Stomach (tissue), 9 donors: ENCODE results near the gene RAB4B. TPM values are rescaled to one million over a fixed set of nuclear protein-coding genes. Genes with fewer than 3 reads are reported as not detected.
"Not testable (repeated sequence)": the region's sequence is repeated elsewhere in the genome, so short reads cannot be mapped to it uniquely, and the experiment has no call there.

Experiments
- DNase-seq, 2 donors: peaks; one replicate each; pipeline versions ENCODE4 v3.0.0 to v3.0.0-alpha.2; 2013 to 2019
- H3K27ac ChIP-seq, 5 donors: fragments of 200-600 bp in 4 of 5; sonication (generic) in 4 of 5; one replicate each; pipeline ENCODE4 v1.5.1; 2013 to 2019; ENCODE audit warnings: mild to moderate bottlenecking in 1 of 5, moderate library complexity in 1 of 5
- H3K27me3 ChIP-seq, 3 donors: fragments of 200-600 bp; sonication (generic); one replicate each; pipeline ENCODE4 v1.5.1; 2017 to 2019; ENCODE audit warnings: mixed run types in 1 of 3
- H3K36me3 ChIP-seq, 4 donors: fragments of 200-600 bp; sonication (generic); 1 replicate in 3 of 4; 2 replicates in 1 of 4; pipeline ENCODE4 v1.5.1; 2016 to 2019
- H3K4me1 ChIP-seq, 4 donors: fragments of 200-600 bp; sonication (generic); one replicate each; pipeline ENCODE4 v1.5.1; 2016 to 2019
- H3K4me3 ChIP-seq, 4 donors: fragments of 200-600 bp; sonication (generic) in 3 of 4; one replicate each; pipeline ENCODE4 v1.5.1; 2016 to 2019; ENCODE audit warnings: mild to moderate bottlenecking in 1 of 4
- H3K9me3 ChIP-seq, 4 donors: fragments of 200-600 bp; sonication (generic); one replicate each; pipeline ENCODE4 v1.5.1; 2016 to 2019
- EP300 ChIP-seq: sonication (generic); formaldehyde crosslinking; IDR thresholded peaks from one replicate; pipeline ENCODE4 v1.6.1; 2017; ENCODE audit warnings: antibody characterized with exemption
- POLR2A ChIP-seq, 4 donors: fragments of 450-650 bp; IDR thresholded peaks; one replicate each; pipeline ENCODE4 v1.6.1; 2016; ENCODE audit warnings: antibody characterized with exemption in 4 of 4, control low read depth in 2 of 4, mild to moderate bottlenecking in 1 of 4, moderate library complexity in 1 of 4
- POLR2AphosphoS5 ChIP-seq, 3 donors: sonication (generic); formaldehyde crosslinking; IDR thresholded peaks; one replicate each; pipeline ENCODE4 v1.6.1; 2016; ENCODE audit warnings: antibody characterized with exemption in 3 of 3
- WGBS, 5 donors: extraction: QIAGEN DNeasy Blood & Tissue Kit in 3 of 5; methylation state at CpG; one replicate each; pipeline versions ENCODE4 v1.1.5 to v1.1.7; 2013 to 2018; 5-methylcytosine and 5-hydroxymethylcytosine counted together
- intact Hi-C: fragments of 100-400 bp; cut with DNase I; formaldehyde crosslinking; loops from one replicate; pipeline ENCODE4 v1.15.1; 2023; ENCODE audit warnings: low total_unique reads
- polyA plus RNA-seq, 3 donors: library from polyadenylated mRNA; stranded (reverse); fragments of 200-250 nt; gene quantifications; one replicate each; pipeline ENCODE4 v1.2.3, GENCODE V29; 2013
- total RNA-seq, 5 donors: library from RNA; depleted of rRNA; stranded (reverse); fragments of >200 nt; gene quantifications; one replicate each; pipeline versions ENCODE4 v1.1.0 to v1.2.3, GENCODE V29; 2014 to 2016
- TF ChIP-seq, protein P1 (sequence below), 7 experiments: fragments of 450-650 bp in 4 of 7; fragments of 200-600 bp in 3 of 7; sonication (generic) in 3 of 7; IDR thresholded peaks; one replicate each; pipeline ENCODE4 v1.5.1; 2016 to 2019; ENCODE audit warnings: antibody characterized with exemption in 7 of 7, control low read depth in 2 of 7, mild to moderate bottlenecking in 1 of 7
- donor health status: healthy with polysubstance abuse.
- donor health status: Bipolar disorder and iron deficiency.
- donor health status: healthy.

The RAB4B gene
- total and polyA plus RNA-seq, 8 donors, result 10.3 to 53.7 (median 39.2) TPM; not detected in 1

DNA sequence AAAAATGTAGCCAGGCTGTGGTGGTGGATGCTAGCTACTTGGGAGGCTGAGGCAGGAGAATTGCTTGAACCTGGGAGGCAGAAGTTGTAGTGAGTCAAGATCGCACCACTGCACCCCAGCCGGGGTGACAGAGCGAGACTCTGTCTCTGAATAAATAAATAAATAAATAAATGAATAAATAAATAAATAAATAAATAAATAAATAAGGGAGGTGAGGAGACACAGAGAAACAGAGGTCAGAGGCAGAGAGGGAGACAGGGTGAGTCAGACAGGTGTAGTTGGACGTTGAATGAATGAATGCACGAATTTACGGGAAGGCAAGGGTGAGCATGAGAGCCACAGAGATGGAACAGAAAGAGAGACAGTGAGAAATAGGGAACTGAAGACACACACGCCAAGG lies 3.1 kb downstream of the RAB4B start:
- Histone ChIP-seq H3K27me3 (no peaks in the 10 kb centered on the region), H3K36me3 (peaks cover 4 to 48% (median 27%) of the 10 kb centered on the region in 4 donors), H3K9me3 (no peaks in the 10 kb centered on the region), H3K4me1 (peaks cover 13 to 23% (median 19%) of the 10 kb centered on the region in 4 donors), H3K27ac (no peak overlapping the region), H3K4me3 (no peak overlapping the region)
- TF ChIP-seq, protein P1, sequence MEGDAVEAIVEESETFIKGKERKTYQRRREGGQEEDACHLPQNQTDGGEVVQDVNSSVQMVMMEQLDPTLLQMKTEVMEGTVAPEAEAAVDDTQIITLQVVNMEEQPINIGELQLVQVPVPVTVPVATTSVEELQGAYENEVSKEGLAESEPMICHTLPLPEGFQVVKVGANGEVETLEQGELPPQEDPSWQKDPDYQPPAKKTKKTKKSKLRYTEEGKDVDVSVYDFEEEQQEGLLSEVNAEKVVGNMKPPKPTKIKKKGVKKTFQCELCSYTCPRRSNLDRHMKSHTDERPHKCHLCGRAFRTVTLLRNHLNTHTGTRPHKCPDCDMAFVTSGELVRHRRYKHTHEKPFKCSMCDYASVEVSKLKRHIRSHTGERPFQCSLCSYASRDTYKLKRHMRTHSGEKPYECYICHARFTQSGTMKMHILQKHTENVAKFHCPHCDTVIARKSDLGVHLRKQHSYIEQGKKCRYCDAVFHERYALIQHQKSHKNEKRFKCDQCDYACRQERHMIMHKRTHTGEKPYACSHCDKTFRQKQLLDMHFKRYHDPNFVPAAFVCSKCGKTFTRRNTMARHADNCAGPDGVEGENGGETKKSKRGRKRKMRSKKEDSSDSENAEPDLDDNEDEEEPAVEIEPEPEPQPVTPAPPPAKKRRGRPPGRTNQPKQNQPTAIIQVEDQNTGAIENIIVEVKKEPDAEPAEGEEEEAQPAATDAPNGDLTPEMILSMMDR (IDR thresholded peaks at IDR 0.05), result no peak
- TF ChIP-seq POLR2A (IDR thresholded peaks at IDR 0.05), result no peak
- no peak for DNase-seq
- 93 to 99% (median 95%) methylated on average over 7 of the region's 7 CpGs for WGBS, 5 donors
- intact Hi-C loops, result no loop called here

DNA sequence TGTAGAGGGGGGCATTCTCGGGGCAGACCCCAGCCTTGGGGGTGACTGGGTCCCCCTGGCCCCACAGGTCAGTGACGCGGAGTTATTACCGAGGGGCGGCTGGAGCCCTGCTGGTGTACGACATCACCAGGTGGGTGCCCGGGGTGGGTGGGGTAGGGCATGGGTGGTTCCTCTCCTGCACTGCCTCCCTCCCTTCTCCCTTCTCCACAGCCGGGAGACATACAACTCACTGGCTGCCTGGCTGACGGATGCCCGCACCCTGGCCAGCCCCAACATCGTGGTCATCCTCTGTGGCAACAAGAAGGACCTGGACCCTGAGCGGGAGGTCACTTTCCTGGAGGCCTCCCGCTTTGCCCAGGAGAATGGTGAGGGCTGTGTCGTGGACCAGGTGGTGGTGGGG lies 5.7 kb downstream of the RAB4B start:
- Histone ChIP-seq H3K4me1 (peaks cover 5 to 10% (median 6%) of the 10 kb centered on the region in 4 donors), H3K36me3 (peaks cover 4 to 70% (median 51%) of the 10 kb centered on the region in 4 donors), H3K27ac (no peak overlapping the region), H3K27me3 (no peaks in the 10 kb centered on the region), H3K9me3 (no peaks in the 10 kb centered on the region), H3K4me3 (no peak overlapping the region)
- intact Hi-C loops, result no loop called here
- 87 to 97% (median 95%) methylated on average over 4 to 14 of the region's 14 CpGs for WGBS, 5 donors
- TF ChIP-seq POLR2AphosphoS5 (IDR thresholded peaks at IDR 0.05) (no peak), EP300 (no peak), POLR2A (IDR thresholded peaks at IDR 0.05) (no peak)
- TF ChIP-seq, protein P1 (IDR thresholded peaks at IDR 0.05), result no peak
- no peak for DNase-seq

DNA sequence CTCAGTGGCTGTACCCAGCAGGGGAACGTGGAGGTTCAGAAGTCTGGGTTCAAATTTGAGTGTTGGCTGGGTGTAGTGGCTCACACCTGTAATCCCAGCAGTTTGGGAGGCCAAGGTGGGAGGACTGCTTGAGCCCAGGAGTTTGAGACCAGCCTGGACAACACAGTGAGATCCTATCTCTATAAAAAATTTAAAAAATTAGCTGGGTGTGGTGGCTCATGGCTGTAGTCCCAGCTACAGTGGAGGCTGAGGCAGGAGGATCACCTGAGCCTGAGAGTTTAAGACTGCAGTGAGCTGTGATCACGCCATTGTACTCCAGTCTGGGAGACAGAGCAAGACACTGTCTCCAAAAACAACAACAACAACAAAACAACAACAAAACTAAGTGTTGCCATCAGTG lies 6.1 kb downstream of the RAB4B start:
- H3K4me3 ChIP-seq, H3K9me3 ChIP-seq, intact Hi-C loops, H3K27me3 ChIP-seq, DNase-seq, H3K27ac ChIP-seq, H3K4me1 ChIP-seq: not testable (repeated sequence)
- 96 to 100% (median 97%) methylated on average over 2 of the region's 2 CpGs for WGBS, 5 donors
- H3K36me3 ChIP-seq, result peaks cover 4 to 74% (median 55%) of the 10 kb centered on the region in 4 donors

DNA sequence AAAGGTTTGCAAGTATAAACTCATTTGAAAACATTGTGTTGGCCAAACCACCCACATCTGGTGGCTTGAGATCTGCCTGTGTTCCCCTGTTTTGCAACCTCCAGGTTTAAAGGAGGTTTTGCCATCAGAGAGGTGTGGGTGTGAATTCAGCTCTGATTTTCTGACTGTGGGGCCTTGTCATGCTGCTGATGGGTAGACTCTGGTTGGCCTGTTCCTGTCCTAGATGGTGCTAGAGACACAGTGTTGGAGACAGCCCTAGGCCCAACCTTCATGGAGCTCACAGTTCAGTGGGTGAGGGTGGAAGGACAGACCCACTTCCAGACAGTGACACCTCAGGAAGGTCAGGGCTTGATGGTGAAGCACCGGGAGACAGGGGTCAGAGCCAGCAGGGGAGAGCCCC lies 7.5 kb downstream of the RAB4B start:
- no peak overlapping the region for H3K4me3 ChIP-seq
- peaks cover 8 to 81% (median 67%) of the 10 kb centered on the region in 4 donors for H3K36me3 ChIP-seq
- WGBS, 5 donors, result 56 to 86% (median 79%) methylated on average over 1 of the region's 1 CpG
- intact Hi-C loops, result no loop called here
- no peaks in the 10 kb centered on the region for H3K27me3 ChIP-seq
- H3K4me1 ChIP-seq, result no peaks in the 10 kb centered on the region
- TF ChIP-seq POLR2AphosphoS5 (IDR thresholded peaks at IDR 0.05) (no peak), POLR2A (IDR thresholded peaks at IDR 0.05) (no peak), EP300 (no peak)
- TF ChIP-seq, protein P1 (IDR thresholded peaks at IDR 0.05), result no peak
- no peaks in the 10 kb centered on the region for H3K9me3 ChIP-seq
- no peak for DNase-seq
- H3K27ac ChIP-seq, result no peak overlapping the region

DNA sequence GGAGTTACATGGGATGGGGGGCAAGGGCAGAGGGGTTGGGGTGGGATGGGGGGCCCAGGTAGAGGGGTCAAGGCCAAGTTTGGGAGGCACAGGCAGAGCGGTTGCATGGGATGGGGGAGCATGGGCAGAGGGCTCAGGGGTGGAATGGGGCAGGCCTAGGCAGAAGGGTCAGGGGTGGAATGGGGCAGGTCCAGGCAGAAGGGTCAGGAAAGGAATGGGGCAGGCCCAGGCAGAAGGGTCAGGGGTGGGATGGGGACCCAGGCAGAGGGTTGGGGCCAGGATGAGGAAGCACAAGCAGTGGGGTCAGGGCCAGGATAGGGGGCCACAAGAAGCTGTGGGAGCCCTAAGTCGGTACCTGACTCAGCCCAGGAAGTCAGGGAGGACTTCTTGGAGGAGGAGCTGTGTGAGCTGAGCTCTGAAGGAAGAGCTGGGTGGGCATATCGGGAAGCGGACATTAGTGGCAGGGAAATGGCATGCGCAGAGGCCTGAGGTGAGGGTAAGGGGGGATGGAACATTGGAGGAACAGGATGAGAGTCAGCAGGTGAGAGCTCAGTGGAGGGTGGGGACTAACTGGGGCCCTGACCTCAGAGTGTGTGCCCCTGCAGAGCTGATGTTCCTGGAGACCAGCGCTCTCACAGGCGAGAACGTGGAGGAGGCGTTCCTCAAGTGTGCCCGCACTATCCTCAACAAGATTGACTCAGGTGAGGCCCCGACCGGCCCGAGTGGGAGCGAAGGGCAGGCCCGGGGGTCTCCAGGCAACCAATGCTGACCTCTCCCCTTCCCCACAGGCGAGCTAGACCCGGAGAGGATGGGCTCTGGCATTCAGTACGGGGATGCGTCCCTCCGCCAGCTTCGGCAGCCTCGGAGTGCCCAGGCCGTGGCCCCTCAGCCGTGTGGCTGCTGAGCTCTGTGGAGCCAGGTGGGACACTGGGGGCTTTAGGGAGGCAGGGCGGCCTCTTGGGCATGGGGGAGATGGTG lies 8.3 kb downstream of the RAB4B start:
- Histone ChIP-seq H3K27ac (no peak overlapping the region), H3K27me3 (no peaks in the 10 kb centered on the region), H3K4me3 (no peak overlapping the region), H3K36me3 (peaks cover 8 to 87% (median 75%) of the 10 kb centered on the region in 4 donors), H3K9me3 (no peaks in the 10 kb centered on the region), H3K4me1 (peaks cover 0 to under 1% (median 0%) of the 10 kb centered on the region in 4 donors)
- DNase-seq, result no peak
- intact Hi-C loops, result no loop called here
- WGBS, 5 donors, result 90 to 94% (median 91%) methylated on average over 23 to 25 of the region's 25 CpGs
- TF ChIP-seq POLR2A (IDR thresholded peaks at IDR 0.05) (no peak), EP300 (no peak), POLR2AphosphoS5 (IDR thresholded peaks at IDR 0.05) (no peak)
- TF ChIP-seq, protein P1 (IDR thresholded peaks at IDR 0.05), result no peak
